H1 (cell line): ENCODE data around the gene PLXDC2. TPM values are rescaled to one million over a fixed set of nuclear protein-coding genes. Genes with fewer than 3 reads are reported as not detected.

Experiments used
- CBX8 ChIP-seq: fragments of 300-800, 300-1000 bp; sonication (generic); IDR thresholded peaks from 2 replicates; pipeline ENCODE4 v1.7.1; 2016; ENCODE audit warnings: low read depth, low read length, borderline replicate concordance
- CTCF ChIP-seq, 3 experiments: IDR thresholded peaks; 1 replicate in 2 of 3; 2 replicates in 1 of 3; pipeline versions ENCODE4 v1.5.1 to v1.6.1; 2011; ENCODE audit warnings: low read length in 3 of 3, mild to moderate bottlenecking in 3 of 3, inconsistent platforms in 2 of 3, low read depth in 1 of 3, moderate library complexity in 1 of 3; ENCODE audit not compliant: insufficient read depth in 1 of 3; ENCODE audit errors: control extremely low read depth in 1 of 3
- GTF2F1 ChIP-seq: IDR thresholded peaks from 2 replicates; pipeline ENCODE4 v1.6.1; 2012; ENCODE audit warnings: low read depth, low read length, improper control_type of control experiment, borderline replicate concordance
- HDAC2 ChIP-seq, 2 experiments: fragments of 300-600 bp in 1 of 2; sonication (generic) in 1 of 2; IDR thresholded peaks; 2 replicates each; pipeline ENCODE4 v1.6.1; 2011 to 2012; ENCODE audit warnings: low read depth in 2 of 2, low read length in 2 of 2, mild to moderate bottlenecking in 2 of 2, moderate library complexity in 2 of 2, borderline replicate concordance in 1 of 2, inconsistent platforms in 1 of 2
- RAD21 ChIP-seq, 2 experiments: IDR thresholded peaks in 1 of 2; conservative IDR thresholded peaks in 1 of 2; 2 replicates each; pipeline ENCODE4 v1.6.1; 2011; ENCODE audit warnings: low read depth in 2 of 2, low read length in 2 of 2, improper control_type of control experiment in 1 of 2, inconsistent platforms in 1 of 2, mild to moderate bottlenecking in 1 of 2, moderate library complexity in 1 of 2
- RBBP5 ChIP-seq: IDR thresholded peaks from 2 replicates; pipeline ENCODE4 v1.7.1; 2012; ENCODE audit warnings: low read depth, mild to moderate bottlenecking, inconsistent platforms, low read length, moderate library complexity, borderline replicate concordance
- SIN3A ChIP-seq, 2 experiments: IDR thresholded peaks in 1 of 2; conservative IDR thresholded peaks in 1 of 2; 2 replicates each; pipeline ENCODE4 v1.6.1; 2011 to 2012; ENCODE audit warnings: low read length in 2 of 2, improper control_type of control experiment in 1 of 2, low read depth in 1 of 2, mild to moderate bottlenecking in 1 of 2
- SP4 ChIP-seq: IDR thresholded peaks from 2 replicates; pipeline ENCODE4 v1.6.1; 2012; ENCODE audit warnings: low read length, inconsistent platforms
- polyA plus RNA-seq, 7 experiments: library from polyadenylated mRNA; depleted of rRNA in 3 of 7; stranded (reverse) in 5 of 7; unstranded in 2 of 7; fragments of >200 nt in 5 of 7; fragments of 200-250 nt in 2 of 7; gene quantifications; 1 replicate in 5 of 7; 2 replicates in 1 of 7; 4 replicates in 1 of 7; pipeline versions ENCODE4 v1.2.1 to v1.2.3, GENCODE V29; 2011 to 2013; ENCODE audit warnings: missing spikeins in 2 of 7, mixed read lengths in 2 of 7
- total RNA-seq: library from RNA; stranded (reverse); fragmentation: NEBNext Ultra II Directional; extraction: Animal tissue kit (Norgen Biotek cat#: 25700); gene quantifications from 2 replicates; pipeline ENCODE4 v1.2.1, GENCODE V29; 2021

Gene PLXDC2
- total and polyA plus RNA-seq, 2 of the 8 experiments (the other 6 are each of a cell fraction or from before 2014, with no cell fraction given), result 23.0 to 40.5 TPM

DNA sequence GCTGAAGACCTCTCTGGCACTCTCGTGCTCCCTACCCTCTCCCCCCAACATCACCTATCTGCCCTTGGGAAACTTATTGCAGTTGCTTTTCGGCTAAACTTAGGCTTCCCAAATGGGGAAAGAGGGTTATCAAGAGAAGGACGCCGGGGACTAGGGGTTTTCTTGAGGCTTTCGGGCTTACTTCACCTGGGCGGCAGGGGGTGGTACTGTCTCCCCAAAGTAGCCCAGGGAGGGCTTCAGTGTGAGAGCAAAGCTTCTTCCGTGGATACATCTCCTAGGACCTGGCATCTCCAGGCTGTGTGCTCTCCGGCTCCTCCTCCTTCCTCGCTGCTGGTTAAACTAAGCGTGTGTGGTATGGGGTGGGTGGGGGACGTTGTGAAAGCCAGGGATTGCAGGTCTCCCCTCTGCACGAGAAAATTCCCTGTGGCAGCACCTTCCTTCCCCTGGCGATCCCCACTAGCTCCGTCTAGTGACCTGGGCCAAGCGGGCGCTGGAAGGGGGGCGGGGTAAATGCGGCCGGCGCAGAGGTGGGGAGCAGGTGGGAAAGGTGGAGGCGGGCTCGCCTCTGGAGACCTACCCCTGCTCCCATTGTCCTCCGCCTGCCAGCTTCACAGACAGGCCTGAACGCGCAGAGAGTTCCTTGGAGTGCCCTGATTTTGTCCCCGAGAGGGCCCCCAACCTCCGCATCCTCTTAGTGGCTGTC lies 1.1 kb downstream of the PLXDC2 start (continued):
- TF ChIP-seq CTCF (IDR thresholded peaks at IDR 0.05; ENCODE audit: control extremely low read depth in 1 of 3, insufficient read depth in 1 of 3, low read depth in 1 of 3, low read length in 3 of 3), result peak in 2 of 3 experiments; percentile 33 to 43; a peak in 2 of 4 replicates
- no peak for TF ChIP-seq CBX8
- TF ChIP-seq RBBP5, result no peak
- no peak for TF ChIP-seq HDAC2 (IDR thresholded peaks at IDR 0.05; ENCODE audit: borderline replicate concordance in 1 of 2, low read depth in 2 of 2, low read length in 2 of 2)
- TF ChIP-seq SIN3A (conservative IDR thresholded peaks at IDR 0.05 in 1 of 2, IDR thresholded peaks at IDR 0.05 in 1 of 2; ENCODE audit: low read depth in 1 of 2, low read length in 2 of 2), result peak; percentile 58 to 60; a peak in 2 of 4 replicates
- TF ChIP-seq GTF2F1, result no peak
- TF ChIP-seq RAD21 (IDR thresholded peaks at IDR 0.05 in 1 of 2, conservative IDR thresholded peaks at IDR 0.05 in 1 of 2; ENCODE audit: low read depth in 2 of 2, low read length in 2 of 2), result peak; percentile 40 to 60; a peak in 3 of 4 replicates
- no peak for TF ChIP-seq SP4
